Measurements from ENCODE around the gene ABR.

Gene ABR

DNA sequence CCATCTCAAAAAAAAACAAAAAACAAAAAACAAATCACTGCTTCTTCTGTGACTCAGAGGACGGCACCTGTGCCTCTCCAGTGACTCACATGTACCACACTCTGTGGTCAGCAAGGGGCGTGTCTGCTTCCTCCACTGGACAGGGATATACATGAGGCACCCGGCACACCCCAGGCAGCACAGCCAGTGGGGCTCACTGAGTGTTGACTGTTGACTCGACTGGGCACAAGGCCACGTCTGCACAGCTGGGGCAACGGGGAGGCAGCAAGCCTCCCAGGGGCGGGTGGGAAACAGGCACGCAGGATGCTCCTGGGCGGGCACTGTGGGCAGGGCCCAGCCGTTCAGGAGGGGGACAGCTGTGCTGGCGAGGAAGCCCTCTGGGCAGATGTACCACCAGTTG lies 118.8 kb downstream of the ABR start:
- Histone ChIP-seq H3K36me3 (replicated peaks; ENCODE audit: insufficient read depth, low read length) (no peaks in the 10 kb centered on the region; the same call in 1 of the 2 replicates), H4K20me1 (ENCODE audit: insufficient read depth, low read length) (no peaks in the 10 kb centered on the region), H3K27ac (ENCODE audit: low read length) (peak overlapping the region; percentile 47; the same call in 1 of the 2 replicates), H3K9me2 (replicated peaks; ENCODE audit: insufficient read depth, low read length) (no peaks in the 10 kb centered on the region), H3K4me2 (ENCODE audit: low read depth, low read length) (no peak overlapping the region), H2AFZ (ENCODE audit: low read length) (no peak overlapping the region), H3K4me3 (ENCODE audit: low read length) (no peak overlapping the region), H3K9me3 (replicated peaks; ENCODE audit: insufficient read depth, low read length) (no peaks in the 10 kb centered on the region), H3K79me2 (ENCODE audit: low read length) (no peaks in the 10 kb centered on the region; the same call in 1 of the 2 replicates), H3K27me3 (replicated peaks; ENCODE audit: insufficient read depth, low read length) (no peaks in the 10 kb centered on the region), H3K9ac (ENCODE audit: low read length) (no peak overlapping the region), H3F3A (ENCODE audit: insufficient read depth, low read length) (no peaks in the 10 kb centered on the region), H3K4me1 (ENCODE audit: low read length) (peaks cover 5% of the 10 kb centered on the region; the same call in 1 of the 2 replicates)
- DNase-seq, result peak; percentile 53
- TF ChIP-seq, protein P1, sequence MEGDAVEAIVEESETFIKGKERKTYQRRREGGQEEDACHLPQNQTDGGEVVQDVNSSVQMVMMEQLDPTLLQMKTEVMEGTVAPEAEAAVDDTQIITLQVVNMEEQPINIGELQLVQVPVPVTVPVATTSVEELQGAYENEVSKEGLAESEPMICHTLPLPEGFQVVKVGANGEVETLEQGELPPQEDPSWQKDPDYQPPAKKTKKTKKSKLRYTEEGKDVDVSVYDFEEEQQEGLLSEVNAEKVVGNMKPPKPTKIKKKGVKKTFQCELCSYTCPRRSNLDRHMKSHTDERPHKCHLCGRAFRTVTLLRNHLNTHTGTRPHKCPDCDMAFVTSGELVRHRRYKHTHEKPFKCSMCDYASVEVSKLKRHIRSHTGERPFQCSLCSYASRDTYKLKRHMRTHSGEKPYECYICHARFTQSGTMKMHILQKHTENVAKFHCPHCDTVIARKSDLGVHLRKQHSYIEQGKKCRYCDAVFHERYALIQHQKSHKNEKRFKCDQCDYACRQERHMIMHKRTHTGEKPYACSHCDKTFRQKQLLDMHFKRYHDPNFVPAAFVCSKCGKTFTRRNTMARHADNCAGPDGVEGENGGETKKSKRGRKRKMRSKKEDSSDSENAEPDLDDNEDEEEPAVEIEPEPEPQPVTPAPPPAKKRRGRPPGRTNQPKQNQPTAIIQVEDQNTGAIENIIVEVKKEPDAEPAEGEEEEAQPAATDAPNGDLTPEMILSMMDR (IDR thresholded peaks at IDR 0.05; ENCODE audit: low read length), result no peak
- TF ChIP-seq EZH2 (optimal IDR thresholded peaks at IDR 0.05; ENCODE audit: low read depth, low read length) (no peak), EZH2phosphoT487 (IDR thresholded peaks at IDR 0.05; ENCODE audit: low read length) (no peak)

DNA sequence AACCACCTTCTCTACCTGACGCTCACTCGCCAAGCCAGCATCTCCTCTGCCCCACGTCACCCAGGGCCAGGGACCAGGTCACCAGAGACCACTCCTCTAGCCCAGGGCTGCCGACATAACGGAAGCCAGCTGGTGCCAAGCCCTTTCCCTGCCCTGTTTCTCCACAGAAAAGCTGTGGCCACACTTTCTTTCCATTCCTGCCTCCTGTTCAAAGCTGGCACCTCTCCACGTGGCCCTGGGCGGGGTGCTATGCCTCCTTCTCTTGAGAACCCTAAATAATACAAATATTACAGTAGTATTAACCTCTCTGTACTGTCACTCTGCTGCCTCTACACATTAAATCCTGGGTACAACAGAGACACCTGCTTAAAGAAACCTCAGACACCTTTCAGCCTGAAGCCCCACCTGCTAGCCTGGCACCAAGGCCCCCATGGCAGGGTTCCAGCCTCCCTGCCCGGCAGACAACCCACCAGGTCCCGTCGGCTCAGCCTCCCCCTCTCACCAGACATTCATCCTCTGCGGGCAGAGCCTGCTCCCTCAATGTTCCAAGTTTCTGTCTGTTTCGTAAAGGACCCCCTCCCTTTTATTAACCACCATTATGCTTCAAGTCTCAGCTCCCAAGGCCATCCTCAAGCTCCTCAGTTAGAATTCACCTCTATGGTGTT lies 120.5 kb downstream of the ABR start:
- no peaks in the 10 kb centered on the region; the same call in 1 of the 2 replicates for H3K79me2 ChIP-seq (ENCODE audit: low read length)

DNA sequence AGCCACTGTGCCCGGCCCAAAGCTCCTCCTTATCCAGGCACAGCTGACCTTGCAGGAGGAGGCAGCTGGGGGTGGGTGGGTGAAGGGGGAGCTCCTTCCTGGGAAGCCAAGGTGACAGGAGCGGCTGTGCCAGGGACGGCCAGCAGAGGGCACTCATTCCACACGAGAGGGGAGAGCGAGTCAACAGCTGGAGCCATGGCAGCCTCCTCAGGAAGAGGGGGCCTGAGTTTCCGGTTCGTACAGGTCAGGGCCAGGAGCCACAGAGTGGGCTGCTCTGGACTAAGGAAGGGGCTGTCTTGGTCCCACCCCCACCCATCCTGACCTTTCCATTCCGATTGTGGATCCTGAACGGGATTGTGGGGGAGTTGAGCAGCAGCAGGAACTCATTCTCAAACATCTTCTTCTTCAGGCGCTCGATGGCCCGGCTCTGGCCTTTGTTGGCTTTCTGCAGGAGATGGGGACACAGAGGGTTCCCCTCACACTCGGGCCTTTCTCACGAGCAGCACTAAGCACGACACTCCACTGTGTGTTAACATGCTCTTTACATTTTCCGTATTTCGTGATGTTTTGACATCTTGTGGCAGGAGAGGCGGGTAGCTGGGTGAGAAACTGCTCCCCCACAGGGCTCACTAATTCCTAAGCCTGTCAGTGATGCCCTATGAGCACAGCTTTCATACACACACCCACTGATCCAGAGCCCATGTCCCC lies 121.2 kb downstream of the ABR start:
- Histone ChIP-seq H3K4me3 (ENCODE audit: low read length) (no peak overlapping the region), H3K79me2 (ENCODE audit: low read length) (no peaks in the 10 kb centered on the region; the same call in 1 of the 2 replicates), H4K20me1 (ENCODE audit: insufficient read depth, low read length) (no peaks in the 10 kb centered on the region), H3K9me3 (replicated peaks; ENCODE audit: insufficient read depth, low read length) (no peaks in the 10 kb centered on the region), H3K4me1 (ENCODE audit: low read length) (peaks cover 5% of the 10 kb centered on the region; the same call in 1 of the 2 replicates), H3K27ac (ENCODE audit: low read length) (no peak overlapping the region), H3K9me2 (replicated peaks; ENCODE audit: insufficient read depth, low read length) (no peaks in the 10 kb centered on the region), H3K4me2 (ENCODE audit: low read depth, low read length) (no peak overlapping the region), H3K36me3 (replicated peaks; ENCODE audit: insufficient read depth, low read length) (no peaks in the 10 kb centered on the region; the same call in 1 of the 2 replicates), H3F3A (ENCODE audit: insufficient read depth, low read length) (no peaks in the 10 kb centered on the region), H2AFZ (ENCODE audit: low read length) (no peak overlapping the region), H3K9ac (ENCODE audit: low read length) (no peak overlapping the region), H3K27me3 (replicated peaks; ENCODE audit: insufficient read depth, low read length) (no peaks in the 10 kb centered on the region)
- DNase-seq, result peak; percentile 46
- no peak for TF ChIP-seq EZH2phosphoT487 (IDR thresholded peaks at IDR 0.05; ENCODE audit: low read length)
- TF ChIP-seq, protein P1 (IDR thresholded peaks at IDR 0.05; ENCODE audit: low read length), result peak; percentile 53

More for the DNA sequence above, 120.5 kb downstream of the ABR start:
- Histone ChIP-seq H3K4me2 (ENCODE audit: low read depth, low read length) (no peak overlapping the region), H3K9ac (ENCODE audit: low read length) (no peak overlapping the region), H3K36me3 (replicated peaks; ENCODE audit: insufficient read depth, low read length) (no peaks in the 10 kb centered on the region; the same call in 1 of the 2 replicates), H3K4me3 (ENCODE audit: low read length) (no peak overlapping the region), H3K9me2 (replicated peaks; ENCODE audit: insufficient read depth, low read length) (no peaks in the 10 kb centered on the region), H3K27ac (ENCODE audit: low read length) (no peak overlapping the region), H3F3A (ENCODE audit: insufficient read depth, low read length) (no peaks in the 10 kb centered on the region), H3K27me3 (replicated peaks; ENCODE audit: insufficient read depth, low read length) (no peaks in the 10 kb centered on the region), H2AFZ (ENCODE audit: low read length) (no peak overlapping the region), H3K4me1 (ENCODE audit: low read length) (peaks cover 5% of the 10 kb centered on the region; the same call in 1 of the 2 replicates), H3K9me3 (replicated peaks; ENCODE audit: insufficient read depth, low read length) (no peaks in the 10 kb centered on the region), H4K20me1 (ENCODE audit: insufficient read depth, low read length) (no peaks in the 10 kb centered on the region)
- no peak for DNase-seq
- TF ChIP-seq EZH2phosphoT487 (IDR thresholded peaks at IDR 0.05; ENCODE audit: low read length), result no peak
- TF ChIP-seq, protein P1 (IDR thresholded peaks at IDR 0.05; ENCODE audit: low read length), result no peak
- TF ChIP-seq EZH2 (optimal IDR thresholded peaks at IDR 0.05; ENCODE audit: low read depth, low read length), result no peak

Measured in MM.1S (cell line).